LoVo (cell line): Measurements from ENCODE around the gene HSPA12A.
A peak's percentile ranks its signal among the peaks of the same experiment; 100 is the strongest.

Experiments
- DNase-seq: peaks from one replicate; pipeline ENCODE4 v3.0.0-alpha.2; 2016; ENCODE audit warnings: low spot score

HSPA12A gene

DNA sequence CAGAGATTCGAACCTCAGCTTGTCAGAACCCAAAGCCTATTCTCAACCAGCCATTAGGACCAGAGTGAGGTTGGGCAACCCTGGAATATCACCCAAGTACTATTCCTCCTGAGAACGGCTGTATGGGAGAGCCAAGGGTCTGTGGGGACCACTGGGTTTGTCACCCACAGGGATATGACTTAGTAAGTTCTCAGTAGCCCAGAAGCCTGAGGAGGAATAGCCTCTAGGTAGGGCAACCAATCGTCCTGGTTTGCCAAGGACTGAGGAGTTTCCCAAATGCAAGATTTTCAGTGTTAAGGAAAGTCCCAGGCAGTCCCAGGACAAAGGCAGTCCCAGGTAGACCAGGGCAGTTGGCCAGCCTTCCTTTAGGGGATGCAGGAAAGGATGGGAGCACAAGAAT lies 74.9 kb downstream of the HSPA12A start:
- no peak for DNase-seq

DNA sequence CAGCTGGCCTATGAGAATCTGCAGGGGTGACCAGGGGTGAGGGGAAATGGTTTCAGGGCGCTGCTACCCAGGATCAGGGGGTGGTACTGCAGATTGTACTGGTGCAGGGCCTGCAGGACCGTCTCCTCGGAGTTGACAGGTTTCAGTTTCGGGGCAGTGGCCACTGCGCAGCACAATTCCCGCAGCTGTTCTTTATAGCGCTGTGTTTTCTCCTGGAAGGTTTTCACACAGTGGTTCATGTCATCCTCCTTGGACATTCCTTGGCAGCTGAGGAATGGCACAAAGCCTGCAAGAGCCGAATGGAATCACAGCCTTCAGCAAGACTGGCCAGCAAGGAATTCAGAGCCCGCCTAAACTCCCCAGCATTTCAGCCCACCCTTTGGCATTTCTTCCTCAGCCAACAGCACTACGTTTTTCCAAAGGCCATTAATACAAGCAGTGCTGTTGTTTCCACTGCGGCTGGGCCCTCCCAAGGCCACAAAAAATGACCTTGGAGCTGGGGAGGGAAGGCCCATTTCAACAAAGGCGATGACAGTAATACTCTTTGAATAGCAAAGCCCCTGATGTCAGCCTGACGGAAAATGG lies 76.7 kb downstream of the HSPA12A start:
- no peak for DNase-seq

DNA sequence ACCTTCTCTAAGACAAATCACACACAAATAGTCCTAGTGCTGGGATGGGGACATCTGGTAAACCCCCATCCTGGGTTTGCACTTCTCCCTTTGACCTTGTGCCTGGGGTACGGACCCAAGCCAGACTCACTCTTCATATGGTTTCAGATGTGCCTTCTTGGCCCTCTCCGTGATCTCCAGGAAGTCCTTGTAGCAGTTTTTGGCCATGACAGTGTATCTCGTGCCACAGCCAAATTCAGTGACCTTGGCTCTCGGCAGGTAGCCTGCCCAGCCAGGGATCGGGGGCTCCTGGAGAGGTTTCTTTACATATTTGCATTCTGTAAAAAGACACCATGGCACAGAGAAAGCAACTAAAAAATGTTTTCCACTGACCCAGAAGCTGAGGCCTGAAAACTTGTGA lies 77.7 kb downstream of the HSPA12A start:
- no peak for DNase-seq

DNA sequence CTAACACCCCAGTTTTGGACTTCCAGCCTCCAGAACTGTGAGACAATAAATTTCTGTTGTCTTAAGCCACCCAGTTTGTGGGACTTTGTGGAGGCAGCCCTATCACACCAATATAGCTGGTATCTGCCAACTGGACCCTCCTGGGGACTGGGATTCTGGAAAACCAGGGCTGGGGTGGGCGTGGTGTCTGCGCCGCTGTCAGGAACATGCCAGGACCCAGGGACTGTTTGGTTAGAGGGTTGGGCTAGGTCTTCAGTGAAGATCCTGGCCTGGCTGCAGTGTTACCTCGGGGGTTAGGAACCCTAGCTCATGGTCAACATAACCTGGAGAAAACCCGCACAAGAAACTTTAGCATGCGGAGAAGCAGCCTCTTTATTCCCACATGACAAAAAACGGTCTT lies 79.0 kb downstream of the HSPA12A start:
- no peak for DNase-seq

DNA sequence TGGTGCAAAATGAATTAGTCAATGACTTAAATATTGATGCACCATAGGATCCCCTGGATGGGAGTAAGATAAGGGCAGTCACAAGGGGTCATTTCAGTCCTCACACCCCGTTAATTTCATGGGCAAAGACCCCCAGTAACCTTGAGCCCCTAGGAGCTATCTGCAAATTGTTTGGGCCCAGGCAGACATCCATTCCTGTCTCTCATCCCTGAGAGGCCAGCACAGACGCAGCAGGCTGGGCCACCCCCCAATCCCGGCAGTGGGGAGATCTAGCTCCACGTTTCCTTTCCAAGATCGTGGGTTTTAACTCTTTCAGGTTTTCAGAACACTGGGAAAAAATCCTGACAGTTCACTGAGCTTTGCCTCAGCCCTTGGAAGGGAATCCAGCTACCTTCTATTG lies 81.5 kb downstream of the HSPA12A start:
- DNase-seq, result no peak

DNA sequence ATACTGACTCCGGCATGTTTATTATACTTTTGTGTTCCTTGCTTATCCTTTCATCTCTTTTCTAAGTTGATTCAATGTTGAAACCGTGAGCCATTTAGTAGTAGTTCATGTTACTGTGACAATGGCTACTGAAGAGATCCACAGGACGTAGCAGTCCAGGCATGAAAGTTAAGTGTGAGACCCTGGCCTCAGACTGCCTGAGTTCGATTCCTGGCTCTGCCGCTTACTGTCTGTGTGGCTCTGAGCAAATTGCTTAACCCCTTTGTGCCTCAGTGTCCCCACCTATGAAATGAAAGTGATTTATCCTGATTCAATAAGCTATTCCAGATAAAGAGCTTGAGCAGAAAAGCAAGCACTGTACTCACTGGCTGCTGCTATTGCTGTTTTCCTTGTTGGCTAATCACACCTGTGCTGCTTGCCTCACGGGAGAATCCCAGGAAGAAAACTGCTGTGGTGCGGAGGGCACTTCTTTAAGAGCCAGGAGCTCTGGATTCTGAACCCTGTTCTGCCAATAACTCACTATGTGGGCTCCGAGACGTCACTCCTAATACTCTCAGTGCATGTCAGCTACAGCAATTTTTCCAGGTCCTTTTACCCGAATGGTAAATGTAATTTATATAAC lies 83.2 kb downstream of the HSPA12A start:
- DNase-seq, result no peak

DNA sequence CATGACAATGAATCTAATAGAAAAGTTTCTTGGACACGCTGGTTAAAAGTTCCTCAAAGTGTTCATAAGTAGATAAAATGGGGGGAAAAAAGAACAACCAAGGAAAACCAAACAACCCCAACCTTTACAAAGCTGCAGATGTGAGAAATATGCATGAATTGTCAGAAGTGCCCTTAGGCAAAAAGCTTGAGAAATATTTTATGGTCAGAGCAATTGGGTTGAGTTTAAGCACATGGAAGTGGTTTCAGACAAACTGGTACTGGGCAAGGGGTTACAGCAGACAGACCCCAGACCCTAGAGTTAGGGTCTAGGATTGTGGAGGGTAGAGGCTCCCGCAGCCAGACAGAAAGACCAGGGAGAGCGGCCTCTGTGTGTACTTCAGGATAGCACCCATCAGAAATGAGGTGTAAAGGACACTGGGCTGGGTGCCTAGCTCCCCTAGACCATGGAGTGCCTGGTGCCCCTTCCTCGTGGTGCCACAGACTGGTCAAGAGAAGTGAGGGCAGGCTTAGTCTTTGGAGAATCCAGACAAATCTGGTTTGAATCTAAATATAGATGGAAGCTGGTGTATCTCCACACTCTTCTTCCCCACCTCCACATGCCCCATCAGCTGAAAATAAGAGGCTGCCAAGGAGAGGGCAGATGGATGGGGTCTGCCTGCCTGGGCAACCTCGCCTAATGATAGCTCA lies 84.4 kb downstream of the HSPA12A start:
- DNase-seq, result no peak

DNA sequence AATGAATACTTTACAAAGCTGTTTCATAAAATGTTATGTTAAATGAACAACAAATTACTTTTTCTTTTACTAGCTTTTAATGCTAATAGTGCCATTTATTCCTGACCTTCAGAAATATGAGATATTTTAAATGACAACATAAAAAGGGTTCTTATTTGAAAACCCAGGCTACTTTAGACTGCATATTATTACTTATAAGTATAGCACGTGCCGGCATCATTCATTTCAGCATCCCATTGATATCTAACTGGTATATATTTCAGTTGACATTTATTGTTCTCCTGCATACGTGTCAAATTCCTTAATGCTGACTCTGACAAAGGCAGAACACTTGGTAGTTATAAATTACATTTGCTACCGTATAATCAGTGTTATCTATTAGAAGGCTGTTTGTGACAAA lies 86.3 kb downstream of the HSPA12A start:
- DNase-seq, result no peak

DNA sequence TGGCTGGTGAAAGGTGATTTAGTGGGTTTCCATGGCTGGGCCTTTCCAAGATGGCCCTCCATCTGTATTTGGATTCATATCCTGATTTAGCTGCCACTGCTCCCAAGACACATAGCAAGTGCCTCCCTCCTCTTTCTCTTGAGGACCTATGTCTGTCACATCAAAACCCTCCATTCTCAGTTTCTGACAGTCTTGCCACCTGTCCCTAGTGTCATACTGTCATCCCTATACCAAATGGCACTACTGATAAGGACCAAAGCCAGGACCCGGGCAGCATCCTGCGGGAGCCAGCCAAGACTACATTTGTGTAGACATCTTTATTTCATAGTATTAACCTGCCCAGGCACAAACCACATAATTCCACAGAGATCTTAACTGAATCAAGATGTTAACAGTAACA lies 86.8 kb downstream of the HSPA12A start:
- DNase-seq, result no peak

DNA sequence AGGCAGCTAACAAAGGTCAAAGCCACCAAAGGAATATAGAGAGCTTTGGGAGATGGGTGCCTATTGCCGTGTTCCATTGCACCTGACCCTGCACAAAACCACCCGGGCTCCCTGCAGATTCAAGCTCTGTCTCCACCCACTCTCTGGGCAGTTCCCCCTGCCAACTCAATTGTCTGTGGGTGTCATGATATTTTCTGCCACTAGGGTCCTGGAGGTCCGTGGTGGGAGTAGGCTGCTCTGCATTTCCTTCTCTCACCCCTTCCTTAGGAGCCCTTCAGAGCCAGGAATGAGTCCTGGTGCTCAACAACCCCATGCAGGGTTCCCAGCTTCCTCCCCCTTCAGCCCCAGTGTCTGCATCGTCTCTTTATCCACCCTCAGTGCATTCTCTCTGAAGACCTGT lies 87.5 kb downstream of the HSPA12A start:
- DNase-seq, result no peak

DNA sequence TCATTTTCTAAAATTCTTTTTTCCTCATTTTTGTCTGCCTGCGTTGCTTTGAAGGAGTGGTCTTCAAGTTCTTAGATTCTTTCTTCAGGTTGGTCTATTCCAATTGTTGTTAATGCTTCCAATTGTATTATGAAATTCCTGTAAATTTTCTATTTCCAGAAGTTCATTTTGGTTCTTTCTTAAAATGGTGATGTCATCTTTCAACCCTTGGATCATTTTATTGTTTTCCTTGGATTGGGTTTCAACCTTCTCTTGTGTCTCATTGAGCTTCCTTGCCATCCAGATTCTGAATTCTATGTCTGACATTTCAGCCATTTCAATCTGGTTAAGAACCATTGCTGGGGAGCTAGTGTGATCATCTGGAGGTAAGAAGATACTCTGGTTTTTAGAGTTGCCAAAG lies 88.5 kb downstream of the HSPA12A start:
- no peak for DNase-seq

DNA sequence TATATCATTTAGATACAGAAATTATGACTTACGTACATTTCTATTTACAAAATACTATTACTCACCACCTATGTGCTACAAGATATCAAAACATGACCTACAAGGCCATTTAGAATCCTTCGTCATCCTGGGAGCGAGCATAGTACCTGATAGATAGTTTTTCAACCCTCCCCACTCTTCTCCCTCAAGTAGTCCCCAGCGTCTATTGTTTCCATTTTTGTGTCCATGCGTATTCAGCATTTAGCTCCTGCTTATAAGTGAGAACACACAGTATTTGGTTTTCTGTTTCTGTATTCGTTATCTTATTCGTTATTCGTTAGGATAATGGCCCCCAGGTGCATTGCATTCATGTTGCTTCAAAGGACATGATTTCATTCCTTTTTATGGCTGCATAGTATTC lies 93.5 kb downstream of the HSPA12A start:
- no peak for DNase-seq

DNA sequence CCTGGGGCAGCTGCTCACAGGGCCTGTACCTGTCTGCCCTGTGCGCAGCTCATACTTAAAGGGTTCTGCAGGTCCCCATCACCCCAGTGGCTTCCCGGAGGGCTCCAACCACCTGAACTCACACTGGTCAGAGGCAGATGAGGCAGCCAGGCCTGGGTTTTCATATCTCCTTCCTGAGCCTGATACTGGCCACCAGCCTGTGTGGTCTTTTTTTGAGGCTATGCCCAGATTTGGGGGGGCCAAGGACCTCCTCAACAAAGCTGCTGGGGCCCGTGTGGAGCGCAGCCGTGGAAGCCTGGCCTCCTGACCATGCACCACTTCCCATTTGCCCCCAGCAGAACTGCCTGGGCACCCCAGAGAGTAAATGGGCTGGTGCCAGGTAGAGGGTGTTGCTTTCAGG lies 95.9 kb downstream of the HSPA12A start:
- DNase-seq, result no peak

DNA sequence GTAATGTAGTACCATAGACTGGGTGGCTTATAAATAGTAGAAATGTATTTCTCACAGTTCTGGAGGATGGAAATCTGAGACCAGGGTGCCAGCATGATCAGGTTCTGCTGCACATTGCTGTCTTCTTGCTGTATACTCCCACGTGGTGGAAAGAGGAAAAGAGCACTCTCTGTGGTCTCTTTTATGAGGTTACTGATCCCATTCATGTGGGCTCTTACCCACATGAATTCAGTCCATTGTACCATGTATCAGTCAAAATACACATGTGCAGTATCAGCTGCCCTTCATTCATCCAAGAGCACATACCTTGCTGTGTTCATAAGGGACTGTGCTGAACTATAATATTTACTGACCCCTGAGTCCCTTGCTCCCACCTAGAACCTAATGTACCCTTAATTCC lies 104.5 kb downstream of the HSPA12A start:
- no peak for DNase-seq

DNA sequence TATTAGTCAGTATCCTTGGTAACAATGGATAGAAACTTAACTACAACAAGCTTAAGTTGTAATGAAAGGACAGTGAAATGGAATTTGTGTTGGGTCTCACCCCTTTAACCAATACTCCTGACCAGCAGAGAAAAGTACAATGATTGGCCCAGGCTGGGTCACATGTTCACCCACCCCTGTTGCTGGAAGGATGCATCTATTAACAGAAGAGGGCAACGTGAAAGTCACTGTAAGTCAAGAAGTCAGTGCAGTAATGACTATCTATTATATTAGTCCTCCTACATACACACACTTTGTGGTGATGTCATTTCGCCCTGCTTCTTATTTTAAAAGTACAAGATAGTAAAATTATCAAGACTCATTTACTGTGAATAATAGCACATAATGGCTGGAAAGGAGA lies 105.4 kb downstream of the HSPA12A start:
- DNase-seq, result no peak

DNA sequence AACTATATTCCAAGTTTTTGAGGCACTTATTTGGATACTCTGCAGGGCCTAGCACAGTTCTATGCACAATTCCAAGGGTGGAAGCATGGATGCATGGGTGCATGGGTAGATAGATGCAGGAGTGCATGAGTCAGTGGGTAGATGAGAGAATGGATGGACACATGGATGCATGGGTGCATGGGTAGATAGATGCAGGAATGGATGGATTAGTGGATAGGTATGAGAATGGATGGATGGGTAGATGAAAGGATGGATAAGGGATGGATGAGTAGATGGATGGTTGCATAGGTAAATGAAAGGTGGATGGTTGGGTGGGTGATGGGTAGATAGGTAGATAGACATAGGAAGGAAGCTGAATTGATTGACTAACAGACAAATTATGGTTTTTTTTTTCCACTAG lies 106.0 kb downstream of the HSPA12A start:
- DNase-seq, result no peak

DNA sequence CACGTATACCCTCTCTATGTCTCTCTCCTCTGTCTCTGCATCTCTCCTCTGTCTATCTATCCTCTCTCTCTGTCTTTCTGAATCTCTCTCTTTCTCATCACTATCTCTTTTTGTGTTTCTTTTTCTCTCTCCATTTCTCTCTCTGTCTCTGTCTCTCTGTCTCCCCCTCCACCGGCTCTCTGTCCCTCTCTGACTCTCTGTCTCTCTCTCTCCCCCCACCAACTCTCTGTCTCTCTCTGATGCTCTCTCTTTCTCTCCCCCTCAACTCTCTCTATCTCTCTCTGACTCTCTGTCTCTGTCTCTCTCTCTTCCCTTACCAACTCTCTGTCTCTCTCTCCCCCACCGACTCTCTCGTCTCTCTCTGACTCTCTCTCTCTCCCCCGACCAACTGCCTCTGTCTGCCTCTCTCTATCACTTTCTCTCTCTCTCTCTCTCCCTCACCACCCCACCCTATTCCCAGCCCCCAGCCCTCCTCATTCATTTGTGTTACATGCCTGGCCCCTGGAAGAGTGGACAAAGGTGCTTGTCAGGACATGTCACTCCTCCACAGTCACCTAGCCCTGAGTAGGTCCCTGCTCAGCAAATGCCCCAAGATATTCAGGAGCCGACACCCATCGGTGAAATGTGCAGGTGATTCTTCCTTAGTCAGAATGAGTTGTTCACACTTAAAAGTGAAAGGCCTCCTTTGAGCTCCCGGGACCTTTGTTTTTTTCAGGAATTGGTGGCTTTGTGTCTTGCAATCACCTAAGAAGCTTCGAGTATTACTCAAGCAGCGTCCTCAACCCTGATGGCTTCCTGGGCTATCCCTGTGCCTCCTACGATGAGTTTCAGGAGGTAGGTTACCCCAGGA lies 108.0 kb downstream of the HSPA12A start:
- peak; percentile 31 for DNase-seq

DNA sequence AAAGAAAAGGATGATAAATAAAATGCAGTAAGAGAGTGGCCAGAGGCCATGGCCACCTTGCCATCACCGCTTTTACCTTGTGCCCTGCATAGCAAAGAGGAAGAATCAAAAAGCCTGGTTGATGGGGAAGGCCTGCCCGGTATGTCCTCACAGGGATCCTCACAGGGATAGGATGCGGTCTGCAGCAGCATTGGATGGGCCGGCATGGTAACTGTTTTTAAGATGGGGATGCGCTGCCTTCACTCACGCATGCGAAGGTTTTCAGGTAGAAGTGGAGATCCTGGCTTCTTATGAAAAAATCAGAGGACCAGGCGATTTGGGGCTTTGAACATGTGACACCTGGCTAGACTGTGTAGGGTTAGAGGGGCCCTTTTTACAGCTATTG lies 109.2 kb downstream of the HSPA12A start:
- no peak for DNase-seq

DNA sequence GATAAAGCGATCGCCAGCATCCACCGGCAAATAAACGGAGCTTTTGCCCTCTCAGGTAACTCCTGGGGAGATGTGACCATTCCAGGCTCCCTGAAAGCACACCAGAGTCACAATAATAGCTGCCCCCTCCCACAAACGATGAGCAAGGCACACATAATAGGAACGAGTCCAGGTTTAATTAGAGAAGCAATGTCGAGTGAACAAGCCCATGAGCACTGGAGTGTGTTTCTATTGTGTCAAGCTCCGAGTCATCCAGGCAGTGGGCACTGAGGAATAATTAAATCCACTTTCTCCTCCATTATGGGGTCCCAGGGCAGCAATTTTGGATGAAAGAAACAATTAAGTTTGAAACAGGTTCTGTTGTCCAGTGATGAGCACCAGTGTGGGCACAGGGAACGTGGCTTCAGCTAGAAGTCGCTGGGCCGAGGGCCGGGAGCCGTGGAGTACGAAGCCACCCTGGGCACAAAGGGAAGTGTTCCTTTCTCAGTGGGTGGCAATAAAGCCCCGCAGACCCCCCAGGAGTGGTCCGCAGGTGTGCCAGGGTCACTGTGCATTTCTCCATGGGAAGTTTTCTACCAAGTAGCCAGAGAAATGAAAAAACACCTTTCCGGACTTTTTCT lies 109.7 kb downstream of the HSPA12A start:
- DNase-seq, result no peak

DNA sequence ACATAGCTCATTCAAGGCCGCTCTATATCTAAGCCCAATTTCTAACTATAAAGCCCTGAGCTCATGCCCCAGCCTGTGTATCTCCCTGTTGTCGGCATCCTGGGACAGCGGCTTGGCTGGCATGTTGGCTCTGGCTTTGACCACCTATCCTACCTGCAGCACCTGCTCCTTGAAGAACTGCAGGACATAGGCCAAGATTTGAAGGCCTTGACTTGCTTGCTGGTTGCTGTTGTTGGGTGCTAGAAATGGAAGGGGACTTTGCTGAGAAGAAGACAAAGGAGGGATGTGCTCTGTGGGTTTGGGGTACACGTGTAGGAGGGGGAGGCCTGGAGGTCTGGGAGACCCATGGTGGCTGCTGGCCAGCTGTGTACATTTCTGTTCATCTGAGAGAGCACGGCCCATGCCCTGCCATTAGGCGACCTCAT lies 110.5 kb downstream of the HSPA12A start:
- DNase-seq, result no peak

DNA sequence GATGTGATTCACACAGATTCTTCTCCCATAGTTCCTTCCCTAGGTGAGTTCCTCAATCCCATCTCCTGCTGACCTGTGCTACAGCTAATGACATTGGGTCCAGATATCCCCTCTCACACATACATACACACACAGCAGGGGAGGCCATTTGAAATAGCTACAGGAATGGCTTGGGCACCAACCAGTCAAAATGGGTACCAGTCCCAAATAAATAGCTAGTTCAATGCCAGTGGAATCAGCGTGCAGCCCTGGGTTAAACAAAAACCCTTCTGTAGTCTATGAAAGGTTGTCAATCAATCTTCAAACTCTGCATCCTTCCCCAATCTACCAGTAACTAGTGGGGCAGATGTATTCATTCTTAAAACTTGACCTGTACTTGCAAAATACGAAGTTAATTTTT lies 112.3 kb downstream of the HSPA12A start:
- no peak for DNase-seq

DNA sequence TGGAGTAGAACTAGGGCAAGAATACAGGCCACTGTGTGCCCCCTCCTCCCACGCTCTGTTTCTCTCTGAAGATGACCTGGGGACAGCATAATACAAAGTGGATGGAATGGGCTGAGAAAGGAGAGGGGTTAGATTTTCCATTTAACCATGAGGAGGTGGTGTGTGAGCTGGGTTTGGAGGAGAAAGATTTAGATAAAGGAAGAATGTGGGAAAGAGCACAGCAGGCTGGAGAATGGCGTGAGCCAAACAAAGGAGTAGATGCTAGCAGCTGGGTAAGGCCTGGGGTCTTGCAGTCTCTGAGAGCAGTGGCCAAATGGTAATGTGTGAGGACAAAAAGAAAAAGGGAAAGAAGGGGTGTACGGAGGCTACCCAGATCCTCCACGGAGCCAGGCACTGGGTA lies 113.0 kb downstream of the HSPA12A start:
- no peak for DNase-seq
